GM10248 (cell line): ENCODE data around the gene VPS35L.
"Not testable (repeated sequence)": the region's sequence is repeated elsewhere in the genome, so short reads cannot be mapped to it uniquely, and the experiment has no call there.

Source experiments
- CTCF ChIA-PET: fragments of 300-600 bp; sonication (Branson Sonifier 250); formaldehyde crosslinking; extraction: SDS; loops from one replicate; lab custom pipeline; 2021; ENCODE audit warnings: antibody characterized with exemption; lab: Yijun Ruan, JAX
- POLR2A ChIA-PET: fragments of 350-650 bp; sonication (Branson Sonifier 250); formaldehyde crosslinking; extraction: SDS; loops from one replicate; lab custom pipeline; 2020; ENCODE audit warnings: antibody characterized with exemption; lab: Yijun Ruan, JAX
- DNase-seq: peaks from one replicate; pipeline ENCODE4 v3.0.0; 2012; ENCODE audit errors: extremely low spot score
- TF ChIP-seq, protein P1 (sequence below): IDR thresholded peaks from 2 replicates; pipeline ENCODE4 v1.5.1; 2012; ENCODE audit warnings: mild to moderate bottlenecking, low read depth; ENCODE audit errors: extremely low read depth, missing control alignments, control extremely low read depth

VPS35L gene

DNA sequence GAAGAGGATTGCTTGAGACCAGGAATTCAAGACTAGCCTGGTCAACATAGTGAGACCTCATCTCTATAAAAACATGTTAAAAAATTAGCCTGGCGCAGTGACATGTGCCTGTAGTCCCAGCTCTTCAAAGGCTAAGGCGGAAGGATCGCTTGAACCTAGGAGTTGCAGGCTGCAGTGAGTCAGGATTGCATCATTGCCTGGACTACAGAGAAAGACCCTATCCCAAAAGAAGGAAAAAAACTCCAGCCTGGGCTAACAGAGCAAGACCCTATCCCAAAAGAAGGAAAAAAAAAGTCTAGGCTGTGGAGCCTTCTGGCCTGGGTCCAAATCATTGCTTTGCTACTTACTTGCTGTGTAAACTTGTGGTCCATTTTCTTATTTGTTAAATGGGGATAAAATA, 26.8 kb upstream of the VPS35L start:
- DNase-seq = no peak
- ChIA-PET POLR2A (no interaction called here), CTCF (interaction anchor here (1.4 to 2.1 kb wide), 3 partner anchors 11 to 28 kb away, joined by 4 to 17 read pairs (median 4); no protein-coding TSS in a partner anchor)
- TF ChIP-seq, protein P1, sequence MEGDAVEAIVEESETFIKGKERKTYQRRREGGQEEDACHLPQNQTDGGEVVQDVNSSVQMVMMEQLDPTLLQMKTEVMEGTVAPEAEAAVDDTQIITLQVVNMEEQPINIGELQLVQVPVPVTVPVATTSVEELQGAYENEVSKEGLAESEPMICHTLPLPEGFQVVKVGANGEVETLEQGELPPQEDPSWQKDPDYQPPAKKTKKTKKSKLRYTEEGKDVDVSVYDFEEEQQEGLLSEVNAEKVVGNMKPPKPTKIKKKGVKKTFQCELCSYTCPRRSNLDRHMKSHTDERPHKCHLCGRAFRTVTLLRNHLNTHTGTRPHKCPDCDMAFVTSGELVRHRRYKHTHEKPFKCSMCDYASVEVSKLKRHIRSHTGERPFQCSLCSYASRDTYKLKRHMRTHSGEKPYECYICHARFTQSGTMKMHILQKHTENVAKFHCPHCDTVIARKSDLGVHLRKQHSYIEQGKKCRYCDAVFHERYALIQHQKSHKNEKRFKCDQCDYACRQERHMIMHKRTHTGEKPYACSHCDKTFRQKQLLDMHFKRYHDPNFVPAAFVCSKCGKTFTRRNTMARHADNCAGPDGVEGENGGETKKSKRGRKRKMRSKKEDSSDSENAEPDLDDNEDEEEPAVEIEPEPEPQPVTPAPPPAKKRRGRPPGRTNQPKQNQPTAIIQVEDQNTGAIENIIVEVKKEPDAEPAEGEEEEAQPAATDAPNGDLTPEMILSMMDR = no peak

DNA sequence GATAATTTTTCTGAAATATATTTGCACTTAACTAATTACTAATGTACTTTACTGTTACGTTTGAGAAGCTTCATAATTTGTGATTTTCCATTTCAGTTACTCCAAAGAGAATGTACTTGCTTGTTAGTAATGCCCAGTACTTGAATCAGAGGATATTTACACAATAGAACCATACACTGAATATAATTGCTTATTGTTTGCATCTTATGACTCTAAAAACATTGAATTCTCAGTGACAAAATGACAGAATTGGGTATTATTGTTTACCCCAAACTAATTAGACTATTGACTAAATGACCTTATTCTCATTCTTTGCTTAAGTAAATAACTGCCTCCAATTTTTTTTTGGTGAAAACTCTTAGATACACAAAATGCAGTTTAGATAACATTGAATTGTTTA, 22.9 kb upstream of the VPS35L start:
- POLR2A ChIA-PET = no interaction called here
- CTCF ChIA-PET = no interaction called here
- TF ChIP-seq, protein P1 = no peak
- DNase-seq = no peak

DNA sequence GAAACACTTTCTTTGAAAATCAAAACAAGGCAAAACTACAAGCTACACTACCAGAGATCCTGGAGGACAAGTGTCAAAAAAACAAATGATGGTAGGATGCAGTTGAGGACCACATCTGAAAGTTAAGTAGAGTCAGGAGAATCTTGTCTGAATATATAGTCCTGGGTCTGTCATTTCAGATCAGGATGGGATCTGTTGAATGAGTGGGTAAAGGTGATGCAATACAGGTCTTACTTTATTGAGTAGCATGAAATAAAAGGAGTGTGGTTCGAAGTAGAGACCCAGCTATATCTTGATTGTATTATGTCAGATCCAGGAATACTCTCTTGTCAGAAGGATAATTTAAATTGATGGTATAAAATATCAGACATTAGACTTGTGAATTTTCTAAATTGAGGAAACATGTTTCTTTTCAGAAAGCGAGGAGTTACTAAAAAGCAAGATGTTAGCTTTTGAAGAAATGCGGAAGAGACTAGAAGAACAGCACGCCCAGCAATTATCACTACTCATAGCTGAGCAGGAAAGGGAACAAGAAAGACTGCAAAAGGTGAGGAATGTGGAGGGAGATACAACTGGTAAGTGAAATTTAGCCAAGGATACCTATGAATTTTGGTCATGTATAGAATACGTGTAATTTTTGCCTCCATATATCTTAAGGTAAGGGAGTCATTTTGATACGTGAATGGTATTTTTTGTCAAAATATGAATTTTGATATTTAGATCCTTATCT, 15.1 kb upstream of the VPS35L start:
- TF ChIP-seq, protein P1 = no peak
- DNase-seq = no peak
- CTCF ChIA-PET = interaction anchor here (2.2 to 6.3 kb wide), 3 partner anchors 10 to 14 kb away, joined by 8 to 48 read pairs (median 17); partner anchors contain the start of gene VPS35L
- POLR2A ChIA-PET = no interaction called here

DNA sequence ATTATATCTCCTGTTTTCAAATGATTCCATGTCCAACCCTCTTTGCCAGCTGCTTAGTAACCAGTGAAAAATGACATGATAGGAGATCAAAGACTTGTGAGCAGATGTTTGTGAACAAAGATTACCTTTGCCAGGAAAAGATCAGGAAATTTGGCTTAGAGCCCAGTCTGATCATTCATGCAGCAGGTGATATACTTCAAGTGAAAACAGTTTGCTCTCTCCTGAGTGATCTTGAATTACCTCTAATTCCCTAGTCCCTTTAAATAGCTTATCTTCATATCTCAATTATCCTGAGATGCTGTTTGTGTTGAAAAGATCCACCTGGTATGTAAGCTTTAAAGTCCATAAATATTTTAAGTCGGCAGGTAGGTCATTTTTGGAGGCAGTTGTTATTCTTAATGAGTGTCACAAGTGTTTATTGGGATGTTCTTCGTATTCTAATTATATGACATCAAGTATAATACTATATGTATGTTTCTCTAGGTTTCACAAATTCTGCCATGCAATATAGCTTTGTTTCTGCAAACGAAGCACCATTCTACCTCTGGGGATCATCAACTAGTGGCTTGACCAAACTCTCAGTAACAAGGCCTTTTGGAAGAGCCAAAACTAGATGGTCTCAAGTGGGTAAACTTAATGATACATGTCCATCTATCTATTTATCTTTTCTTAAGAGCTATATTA, 13.2 kb upstream of the VPS35L start:
- ChIA-PET CTCF (interaction anchor here (0.9 to 6.3 kb wide), 3 partner anchors 13 to 18 kb away, joined by 3 to 48 read pairs (median 3); partner anchors contain the start of gene VPS35L), POLR2A (no interaction called here)
- TF ChIP-seq, protein P1 = no peak
- no peak for DNase-seq

DNA sequence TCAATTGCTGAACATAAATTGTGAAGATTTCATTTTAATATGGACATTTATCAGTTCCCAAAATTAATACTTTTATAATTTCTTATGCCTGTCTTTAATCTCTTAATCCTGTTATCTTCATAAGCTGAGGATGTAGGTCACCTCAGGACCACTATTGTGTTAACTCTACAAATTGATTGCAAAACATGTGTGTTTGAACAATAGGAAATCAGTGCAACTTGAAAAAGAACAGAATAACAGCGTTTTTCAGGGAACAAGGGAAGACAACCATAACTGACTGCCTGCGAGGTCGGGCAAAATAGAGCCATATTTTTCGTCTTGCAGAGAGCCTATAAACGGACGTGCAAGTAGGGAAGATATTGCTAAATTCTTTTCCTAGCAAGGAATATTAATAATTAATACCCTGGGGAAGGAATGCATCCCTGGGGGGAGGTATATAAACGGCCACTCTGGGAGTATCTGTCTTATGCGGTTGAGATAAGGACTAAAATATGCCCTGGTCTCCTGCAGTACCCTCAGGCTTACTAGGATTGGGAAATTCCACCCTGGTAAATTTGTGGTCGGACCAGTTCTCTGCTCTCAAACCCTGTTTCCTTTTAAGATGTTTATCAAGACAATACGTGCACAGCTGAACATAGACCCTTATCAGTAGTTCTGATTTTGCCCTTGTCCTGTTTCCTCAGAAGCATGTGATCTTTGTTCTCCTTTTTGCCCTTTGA, 12.1 kb upstream of the VPS35L start:
- POLR2A ChIA-PET, DNase-seq: not testable (repeated sequence)
- CTCF ChIA-PET = interaction anchor here (0.9 to 6.3 kb wide), 2 partner anchors 11 to 19 kb away, joined by 3 to 48 read pairs; partner anchors contain the start of gene VPS35L

DNA sequence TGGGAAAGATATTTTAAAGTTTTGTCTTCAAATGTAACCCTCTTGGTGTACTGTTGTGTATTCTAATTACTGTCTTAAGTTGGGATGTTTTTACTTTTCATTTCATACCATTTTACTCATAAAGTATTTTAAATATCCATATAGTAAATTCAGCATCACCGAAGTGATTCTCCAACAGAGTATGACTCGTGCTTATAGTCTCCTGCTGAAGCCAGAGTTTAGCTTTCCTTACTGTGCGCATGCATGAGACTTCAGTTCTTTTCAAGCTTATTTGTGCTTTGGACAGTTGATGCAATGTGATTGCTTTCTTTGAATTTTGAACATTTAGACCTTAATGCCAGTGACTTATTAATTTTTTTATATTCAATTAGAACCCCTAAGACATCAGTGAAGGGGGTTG, 7.4 kb upstream of the VPS35L start:
- TF ChIP-seq, protein P1 = no peak
- CTCF ChIA-PET = interaction anchor here (1.7 kb wide), 1 partner anchor 19 kb away, joined by 4 read pairs; no protein-coding TSS in a partner anchor
- POLR2A ChIA-PET = no interaction called here
- no peak for DNase-seq
